GM18858 (cell line): ENCODE results near the gene RNF123.
"Not testable (repeated sequence)": the region's sequence is repeated elsewhere in the genome, so short reads cannot be mapped to it uniquely, and the experiment has no call there.

Experiments
- ATAC-seq: cut with Tn5 transposase; IDR thresholded peaks from one replicate; pipeline ENCODE4 v1.9.1; 2021; ENCODE audit not compliant: unreplicated experiment

Gene RNF123

GRCh38 chr3:49734752-49735151, 45.4 kb downstream of the RNF123 start:
- no peak for ATAC-seq

- ATAC-seq: no peak
Observed at GRCh38 chr3:49738067-49738713, 48.8 kb downstream of the RNF123 start.

GRCh38 chr3:49740427-49740826, 51.1 kb downstream of the RNF123 start:
- ATAC-seq: no peak

GRCh38 chr3:49745986-49746385, 56.6 kb downstream of the RNF123 start:
- ATAC-seq: no peak

GRCh38 chr3:49747792-49748480, 58.6 kb downstream of the RNF123 start:
- ATAC-seq: no peak

GRCh38 chr3:49748874-49749273, 59.5 kb downstream of the RNF123 start:
- ATAC-seq: not testable (repeated sequence)

- no peak for ATAC-seq
Observed at GRCh38 chr3:49750056-49750455, 60.7 kb downstream of the RNF123 start.

- no peak for ATAC-seq
Observed at GRCh38 chr3:49751501-49751900, 62.1 kb downstream of the RNF123 start.

GRCh38 chr3:49754536-49754935, 65.2 kb downstream of the RNF123 start:
- no peak for ATAC-seq

- ATAC-seq: no peak
Observed at GRCh38 chr3:49756036-49756435, 66.7 kb downstream of the RNF123 start.

GRCh38 chr3:49757197-49757596, 67.8 kb downstream of the RNF123 start:
- no peak for ATAC-seq

- no peak for ATAC-seq
Observed at GRCh38 chr3:49759226-49759625, 69.9 kb downstream of the RNF123 start.

- no peak for ATAC-seq
Observed at GRCh38 chr3:49761661-49762060, 72.3 kb downstream of the RNF123 start.

- ATAC-seq: no peak
Observed at GRCh38 chr3:49763981-49764380, 74.6 kb downstream of the RNF123 start.

GRCh38 chr3:49769286-49769915, 80.0 kb downstream of the RNF123 start:
- ATAC-seq: no peak

- ATAC-seq: no peak
Observed at GRCh38 chr3:49769926-49770325, 80.6 kb downstream of the RNF123 start.
